ENCODE results near the gene WIPF1.
A peak's percentile ranks its signal among the peaks of the same experiment; 100 is the strongest.
"Not testable (repeated sequence)": the region's sequence is repeated elsewhere in the genome, so short reads cannot be mapped to it uniquely, and the experiment has no call there.

Gene WIPF1

DNA sequence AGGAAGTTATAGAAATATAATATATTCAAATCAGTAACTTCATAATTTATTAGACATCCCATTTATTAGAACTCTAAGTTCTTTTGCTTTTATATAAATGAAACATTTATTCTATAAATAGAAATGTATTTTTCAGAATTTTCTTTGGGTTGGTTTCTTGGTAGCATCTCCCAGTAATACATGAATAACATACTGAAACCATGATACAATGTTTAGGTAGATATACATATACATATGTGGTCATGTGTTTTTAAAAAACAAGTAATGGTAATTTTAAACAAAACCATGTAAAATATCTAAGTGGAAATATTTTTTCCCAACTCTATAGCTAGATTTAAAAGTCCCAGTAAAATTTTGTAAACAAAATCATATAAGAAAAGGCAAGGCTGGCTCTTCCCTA lies 36.9 kb downstream of the WIPF1 start:
- H3K27me3 ChIP-seq, result no peaks in the 10 kb centered on the region
- no peak overlapping the region for H3K27ac ChIP-seq
- H3K4me3 ChIP-seq, result no peak overlapping the region
- no peaks in the 10 kb centered on the region for H3K4me1 ChIP-seq
- H3K9me3 ChIP-seq (replicated peaks in 1 of 11), result no peaks in the 10 kb centered on the region
- no peak overlapping the region for H3K9ac ChIP-seq
- H4K20me1 ChIP-seq, result peaks cover 0 to 71% (median 16%) of the 10 kb centered on the region in 11 experiments; a peak in 11 of 22 replicates
- peaks cover 67 to 87% (median 77%) of the 10 kb centered on the region in 11 experiments for H3K36me3 ChIP-seq
- H3K4me2 ChIP-seq, result no peak overlapping the region
- TF ChIP-seq Cebpa-rat (IDR thresholded peaks at IDR 0.05), result no peak

DNA sequence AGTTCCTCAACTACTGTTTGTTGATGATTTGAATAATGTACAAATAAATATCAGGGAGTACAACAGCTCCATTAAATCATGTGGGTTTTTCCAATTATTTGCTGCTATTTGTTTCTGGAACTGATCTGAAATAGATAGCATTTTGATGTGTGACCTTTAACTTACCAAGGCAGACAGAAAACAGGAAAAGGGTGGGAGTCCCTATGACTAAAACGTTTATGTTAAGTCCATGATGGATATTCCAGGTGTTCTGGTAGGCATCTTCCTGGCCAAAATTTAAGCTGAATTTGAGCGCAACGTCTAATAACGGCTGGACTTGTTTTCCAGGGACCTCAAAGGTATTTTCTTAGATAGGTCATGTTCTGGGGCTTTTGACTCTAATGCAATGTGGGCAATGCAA lies 41.6 kb downstream of the WIPF1 start:
- H3K27ac ChIP-seq, result no peak overlapping the region

DNA sequence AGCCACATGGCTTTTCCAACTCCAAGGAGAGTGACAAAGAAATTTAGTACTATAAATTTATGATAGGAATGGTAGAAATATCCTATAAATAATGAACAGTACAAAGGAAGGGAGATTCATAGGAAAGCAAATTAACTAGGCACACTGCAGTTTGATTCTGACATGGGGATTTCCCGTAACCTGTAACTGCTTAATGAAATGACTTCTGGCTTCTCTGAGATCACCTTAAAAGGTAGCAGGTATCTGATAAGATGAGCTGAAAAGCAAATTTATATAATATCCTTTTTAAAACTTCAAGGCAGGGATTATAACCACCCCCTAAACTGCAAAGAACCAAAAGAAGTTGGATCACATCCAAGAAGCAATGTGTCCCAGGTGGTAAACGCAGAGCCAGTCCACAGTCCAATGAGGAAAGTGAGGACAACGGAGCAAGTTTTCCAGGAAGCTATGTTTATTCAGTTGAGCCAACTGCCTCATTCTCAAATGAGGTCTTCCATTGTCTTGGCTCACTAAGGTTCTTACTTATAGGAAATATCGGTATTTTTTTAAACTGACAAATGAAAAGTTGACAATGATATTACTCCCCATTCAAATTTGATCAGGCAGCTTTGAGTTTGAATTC lies 43.0 kb downstream of the WIPF1 start:
- no peak for TF ChIP-seq Cebpa-rat (IDR thresholded peaks at IDR 0.05)
- Histone ChIP-seq H3K9me3 (replicated peaks in 1 of 11) (no peaks in the 10 kb centered on the region), H3K27ac (no peak overlapping the region), H3K4me2 (no peak overlapping the region), H3K27me3 (no peaks in the 10 kb centered on the region), H4K20me1 (peaks cover 0 to 14% (median 0%) of the 10 kb centered on the region in 11 experiments; a peak in 3 of 22 replicates), H3K9ac (no peak overlapping the region), H3K4me1 (peaks cover 0 to 9% (median 2%) of the 10 kb centered on the region in 10 experiments; a peak in 5 of 20 replicates), H3K36me3 (peaks cover 10 to 26% (median 19%) of the 10 kb centered on the region in 11 experiments; a peak in 21 of 22 replicates), H3K4me3 (no peak overlapping the region)

More for the DNA sequence above, 41.6 kb downstream of the WIPF1 start:
- peaks cover 0 to 9% (median 2%) of the 10 kb centered on the region in 10 experiments; a peak in 5 of 20 replicates for H3K4me1 ChIP-seq
- H3K27me3 ChIP-seq, result no peaks in the 10 kb centered on the region
- H3K9me3 ChIP-seq (replicated peaks in 1 of 11), result no peaks in the 10 kb centered on the region
- H4K20me1 ChIP-seq, result peaks cover 0 to 25% (median 0%) of the 10 kb centered on the region in 11 experiments; a peak in 4 of 22 replicates
- no peak overlapping the region for H3K9ac ChIP-seq
- peaks cover 19 to 39% (median 30%) of the 10 kb centered on the region in 11 experiments for H3K36me3 ChIP-seq
- H3K4me3 ChIP-seq, result no peak overlapping the region
- H3K4me2 ChIP-seq, result no peak overlapping the region
- no peak for TF ChIP-seq Cebpa-rat (IDR thresholded peaks at IDR 0.05)

DNA sequence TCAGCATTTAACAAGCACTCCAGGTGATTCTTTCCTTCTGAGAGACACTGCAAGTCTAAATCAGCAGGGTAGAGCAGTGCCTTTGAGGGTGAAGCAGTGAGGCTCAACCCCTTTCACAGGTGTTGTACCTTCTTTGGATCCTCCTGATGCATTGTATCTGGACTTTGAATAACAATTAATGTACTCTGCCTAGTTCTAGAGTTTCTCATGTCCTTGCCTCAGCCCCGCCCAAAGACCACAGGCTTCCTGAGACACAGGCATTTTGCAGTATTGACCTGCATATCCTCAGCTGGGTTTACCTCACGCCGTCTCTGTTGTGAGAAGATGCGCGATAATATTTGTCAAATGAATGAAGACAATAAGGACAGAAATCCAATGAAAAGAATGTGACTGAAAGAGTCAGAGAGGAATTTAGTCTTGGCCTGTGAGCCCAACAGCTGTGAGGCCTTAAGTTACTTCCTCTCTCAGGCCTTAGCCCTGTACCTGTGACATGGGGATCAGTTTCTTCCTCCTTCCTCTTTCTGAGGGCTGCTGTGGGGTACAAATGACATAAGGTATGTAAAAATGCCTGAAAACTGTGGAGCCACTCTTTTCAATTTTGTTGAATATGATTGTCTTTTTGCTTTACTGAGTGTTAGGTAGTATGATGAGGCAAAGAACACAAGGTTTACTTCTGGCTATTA lies 43.7 kb downstream of the WIPF1 start:
- Histone ChIP-seq H3K4me3 (no peak overlapping the region), H3K4me1 (peaks cover 0 to 9% (median 2%) of the 10 kb centered on the region in 10 experiments; a peak in 5 of 20 replicates), H3K4me2 (peak overlapping the region in 4 of 11 experiments; percentile 4 to 12 (median 10); a peak in 2 of 22 replicates), H3K9me3 (replicated peaks in 1 of 11) (peaks cover 0 to 1% (median 0%) of the 10 kb centered on the region in 11 experiments; a peak in 1 of 22 replicates), H4K20me1 (peaks cover 0 to 14% (median 0%) of the 10 kb centered on the region in 11 experiments; a peak in 3 of 22 replicates), H3K27ac (no peak overlapping the region), H3K9ac (no peak overlapping the region), H3K36me3 (peaks cover 5 to 19% (median 12%) of the 10 kb centered on the region in 11 experiments; a peak in 21 of 22 replicates), H3K27me3 (no peaks in the 10 kb centered on the region)
- no peak for TF ChIP-seq Cebpa-rat (IDR thresholded peaks at IDR 0.05)

DNA sequence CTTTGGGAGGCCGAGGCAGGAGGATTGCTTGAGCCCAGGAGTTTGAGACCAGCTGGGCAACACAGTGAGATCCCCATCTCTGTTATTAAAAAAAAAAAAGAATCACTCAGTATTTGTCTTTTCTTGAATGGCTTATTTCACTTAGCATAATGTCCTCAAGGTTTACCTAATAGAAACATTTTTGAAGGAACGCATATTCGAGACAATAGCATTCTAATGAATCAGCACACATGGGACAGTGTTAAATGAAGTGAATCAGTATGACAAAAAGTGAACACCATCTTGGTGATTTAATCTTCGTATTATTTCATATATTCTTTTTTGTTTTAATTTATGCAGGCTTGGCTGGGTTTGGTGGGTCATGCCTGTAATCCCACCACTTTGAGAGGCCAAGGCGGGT lies 44.7 kb downstream of the WIPF1 start:
- Histone ChIP-seq H3K4me2 (no peak overlapping the region), H3K4me3 (no peak overlapping the region), H3K36me3 (peaks cover 0 to 8% (median 2%) of the 10 kb centered on the region in 11 experiments; a peak in 7 of 22 replicates), H3K27ac (no peak overlapping the region), H3K9ac (no peak overlapping the region), H3K27me3 (no peaks in the 10 kb centered on the region), H4K20me1 (peaks cover 0 to 8% (median 0%) of the 10 kb centered on the region in 11 experiments; a peak in 3 of 22 replicates), H3K4me1 (peaks cover 0 to 9% (median 2%) of the 10 kb centered on the region in 10 experiments; a peak in 5 of 20 replicates), H3K9me3 (replicated peaks in 1 of 11) (peaks cover 0 to 7% (median 0%) of the 10 kb centered on the region in 11 experiments; a peak in 5 of 22 replicates)
- no peak for TF ChIP-seq Cebpa-rat (IDR thresholded peaks at IDR 0.05)

DNA sequence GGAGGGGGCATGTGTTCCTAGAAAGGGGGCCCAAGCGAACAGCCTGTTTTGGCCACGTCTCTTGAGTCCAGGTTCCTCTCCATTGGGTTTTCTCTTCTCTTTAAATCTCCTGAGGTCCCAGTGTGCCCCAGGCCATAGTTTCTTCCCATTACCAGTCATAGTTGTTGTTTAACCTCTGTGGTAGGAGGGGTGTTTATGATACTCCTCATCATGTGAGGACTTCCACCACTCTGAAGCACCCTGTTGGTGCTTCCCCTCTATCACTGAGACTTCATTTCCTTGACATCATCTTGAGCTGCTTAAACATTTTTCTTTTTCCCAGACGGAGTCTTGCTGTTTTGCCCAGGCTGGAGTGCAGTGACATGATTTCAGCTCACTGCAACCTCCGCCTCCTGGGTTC lies 45.9 kb downstream of the WIPF1 start:
- no peak overlapping the region for H3K4me2 ChIP-seq
- TF ChIP-seq Cebpa-rat (IDR thresholded peaks at IDR 0.05), result no peak
- H4K20me1 ChIP-seq, result peaks cover 0 to 7% (median 0%) of the 10 kb centered on the region in 11 experiments; a peak in 2 of 22 replicates
- no peaks in the 10 kb centered on the region for H3K27me3 ChIP-seq
- H3K36me3 ChIP-seq, result peaks cover 0 to 8% (median 0%) of the 10 kb centered on the region in 11 experiments; a peak in 2 of 22 replicates
- peaks cover 0 to 7% (median 0%) of the 10 kb centered on the region in 11 experiments; a peak in 5 of 22 replicates for H3K9me3 ChIP-seq (replicated peaks in 1 of 11)
- H3K4me1 ChIP-seq, result peaks cover 0 to 9% (median 2%) of the 10 kb centered on the region in 10 experiments; a peak in 5 of 20 replicates
- no peak overlapping the region for H3K27ac ChIP-seq
- H3K9ac ChIP-seq, result no peak overlapping the region
- H3K4me3 ChIP-seq, result no peak overlapping the region

DNA sequence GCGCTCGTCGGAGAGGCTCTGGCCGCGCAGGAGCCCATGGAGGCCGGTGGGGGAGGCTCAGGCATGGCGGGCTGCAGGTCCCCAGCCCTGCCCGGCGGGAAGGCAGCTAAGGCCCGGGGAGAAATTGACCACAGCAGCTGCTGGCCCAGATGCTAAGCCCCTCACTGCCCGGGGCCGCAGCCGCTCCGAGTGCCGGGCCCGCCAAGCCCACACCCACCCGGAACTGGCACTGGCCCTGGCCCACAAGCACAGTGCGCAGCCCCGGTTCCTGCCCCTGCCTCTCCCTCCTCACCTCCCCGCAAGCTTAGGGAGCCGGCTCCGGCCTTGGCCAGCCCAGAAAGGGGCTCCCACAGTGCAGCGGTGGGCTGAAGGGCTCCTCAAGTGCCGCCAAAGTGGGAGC lies 49.0 kb downstream of the WIPF1 start:
- H3K27me3 ChIP-seq; H4K20me1 ChIP-seq; H3K4me3 ChIP-seq; H3K4me1 ChIP-seq; H3K27ac ChIP-seq; H3K4me2 ChIP-seq; H3K9me3 ChIP-seq (replicated peaks in 1 of 11); H3K36me3 ChIP-seq; H3K9ac ChIP-seq: not testable (repeated sequence)

DNA sequence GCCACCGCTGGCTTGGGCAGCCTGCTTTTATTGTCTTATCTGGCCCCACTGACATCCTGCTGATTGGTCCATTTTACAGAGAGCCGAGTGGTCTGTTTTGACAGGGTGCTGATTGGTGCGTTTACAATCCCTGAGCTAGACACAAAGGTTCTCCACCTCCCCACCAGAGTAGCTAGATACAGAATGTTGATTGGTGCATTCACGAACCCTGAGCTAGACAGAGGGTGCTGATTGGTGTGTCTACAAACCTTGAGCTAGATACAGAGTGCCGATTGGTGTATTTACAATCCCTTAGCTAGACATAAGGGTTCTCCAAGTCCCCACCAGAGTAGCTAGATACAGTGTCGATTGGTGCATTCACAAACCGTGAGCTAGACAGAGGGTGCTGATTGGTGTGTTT lies 49.6 kb downstream of the WIPF1 start:
- not testable (repeated sequence) for H3K27me3 ChIP-seq; H3K9me3 ChIP-seq (replicated peaks in 1 of 11); H3K36me3 ChIP-seq; H3K27ac ChIP-seq; H4K20me1 ChIP-seq; H3K4me2 ChIP-seq; H3K9ac ChIP-seq; H3K4me3 ChIP-seq; H3K4me1 ChIP-seq

Data from BLaER1 treated with 17β-estradiol and CSF1 and Interleukin-3, amounts not matched to agents 10 nM and 100 nM (cell line).